HG03095 (cell line): ENCODE measurements around the gene TTC39C.

Experiments used
- ATAC-seq: cut with Tn5 transposase; IDR thresholded peaks from one replicate; pipeline ENCODE4 v1.9.1; 2021; ENCODE audit warnings: moderate library complexity; ENCODE audit not compliant: unreplicated experiment

TTC39C gene

DNA sequence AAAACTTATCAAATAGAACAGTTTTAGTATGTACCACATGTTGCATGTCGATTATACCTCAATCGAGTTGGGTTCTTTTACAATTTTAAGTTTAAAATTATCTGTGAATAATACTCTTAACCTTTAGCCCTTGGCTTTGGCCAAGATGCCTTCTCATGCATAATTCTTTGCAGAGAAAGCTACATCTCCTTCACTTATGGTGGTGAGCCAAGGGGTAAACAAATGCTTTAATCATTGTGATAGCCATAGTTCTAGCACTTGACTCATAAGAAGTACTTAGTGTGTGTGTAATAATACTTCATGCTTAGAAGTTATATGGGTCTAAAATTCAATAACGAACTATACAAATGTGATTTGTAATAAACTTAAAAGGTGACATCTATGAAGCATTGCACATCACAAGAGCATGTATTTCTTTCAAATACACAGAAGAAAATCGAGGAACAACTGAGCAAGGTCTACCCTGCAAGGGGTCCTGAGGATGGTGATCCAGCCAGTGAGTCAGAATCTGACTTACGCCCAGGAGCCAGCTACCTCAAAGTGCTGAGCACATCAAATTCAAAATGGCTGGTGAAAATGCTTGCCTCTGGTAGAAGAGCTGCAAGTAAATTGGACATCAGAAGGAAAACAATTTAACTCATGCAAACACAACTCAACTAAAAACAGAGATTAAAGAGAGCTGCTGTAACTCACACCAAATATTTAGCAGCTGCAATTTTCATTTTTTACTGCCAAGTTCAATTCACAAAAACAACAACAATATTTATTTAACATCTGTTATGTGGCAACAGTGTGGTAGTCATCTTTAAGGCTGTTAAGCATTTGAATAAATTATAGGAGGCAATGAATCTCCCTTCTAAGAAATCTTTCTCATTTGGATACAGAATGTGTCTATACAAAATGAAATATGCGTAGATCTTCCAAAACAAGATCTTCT, 23.8 kb upstream of the TTC39C start:
- no peak for ATAC-seq

DNA sequence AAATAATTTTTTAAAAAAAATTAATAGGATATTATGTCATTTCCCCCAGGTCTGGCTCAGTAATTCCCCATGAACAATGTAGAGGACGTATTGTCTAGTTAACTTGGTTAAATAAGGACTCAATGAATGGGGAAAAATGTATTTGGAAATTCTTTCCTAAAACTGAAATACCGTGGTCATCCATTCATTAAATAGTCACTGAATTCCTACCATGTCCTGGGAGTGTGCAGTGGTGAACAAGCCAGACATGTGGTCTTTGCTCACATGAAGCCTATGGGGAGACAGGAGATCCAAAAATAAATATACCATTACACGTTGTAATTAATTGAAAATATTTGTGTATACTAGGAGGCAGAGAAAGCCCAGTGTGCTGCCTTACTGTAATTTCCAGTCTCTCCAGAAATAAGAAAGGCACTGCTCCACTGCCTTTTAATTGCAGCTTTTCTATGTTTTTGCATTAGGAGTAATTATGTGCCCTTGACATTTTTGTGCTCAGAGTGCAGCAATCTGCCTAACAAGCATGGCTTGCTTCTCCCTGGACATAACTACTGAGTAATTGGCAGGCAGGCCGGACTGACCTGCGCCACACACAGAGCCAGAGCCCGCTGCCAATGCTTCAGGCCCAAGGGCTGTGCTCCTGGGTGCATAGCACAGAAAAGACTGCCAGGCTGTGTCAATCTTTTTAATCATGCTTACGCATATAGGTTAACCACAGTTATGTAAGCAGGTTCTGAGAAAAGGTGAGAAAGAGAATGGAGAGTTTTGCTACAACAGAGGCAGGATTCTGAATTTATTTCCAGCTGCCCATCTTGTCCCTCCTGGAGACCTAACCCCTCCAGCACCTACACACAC, 22.2 kb upstream of the TTC39C start:
- ATAC-seq, result no peak

DNA sequence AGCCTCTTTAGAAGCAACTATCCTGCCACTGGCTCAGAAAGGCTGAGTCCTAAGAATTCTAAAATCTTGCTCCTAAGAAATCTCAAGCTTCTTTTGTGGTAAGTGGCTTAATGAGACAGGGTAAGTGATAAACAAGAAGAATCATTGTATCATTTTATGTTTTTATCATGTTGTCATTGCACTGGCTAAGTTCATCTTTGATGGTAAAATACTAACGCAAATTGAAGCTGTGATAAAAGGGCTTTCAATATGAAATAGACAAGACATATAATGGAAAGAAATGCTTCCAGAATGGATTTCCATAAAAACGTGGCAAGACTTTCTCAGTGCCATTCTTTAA, 21.6 kb upstream of the TTC39C start:
- ATAC-seq, result no peak

DNA sequence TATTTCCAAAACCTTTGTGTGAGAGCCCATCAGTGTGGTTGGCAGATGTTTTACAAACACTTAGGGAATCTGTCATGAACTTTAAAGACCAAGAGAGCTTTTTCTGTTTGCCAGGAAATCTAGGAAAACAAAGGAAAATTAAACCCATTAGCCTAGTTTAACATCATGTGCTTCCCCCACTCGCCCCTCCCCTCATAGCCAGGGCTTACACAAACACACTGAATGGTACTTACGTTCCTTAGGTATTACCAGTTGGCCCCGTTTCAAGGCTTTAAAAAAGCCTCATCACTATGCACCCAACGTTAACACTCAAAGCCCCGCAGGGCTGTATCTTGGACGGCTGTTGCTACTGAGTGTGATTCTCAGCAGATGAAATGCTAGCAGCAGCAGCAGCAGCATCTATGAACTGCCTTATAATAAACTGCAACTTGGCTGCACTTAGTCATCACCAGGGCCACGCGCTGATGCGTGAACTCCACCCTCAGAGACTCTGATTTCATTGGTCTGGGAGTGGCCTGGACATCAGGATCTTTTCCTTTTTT, 20.1 kb upstream of the TTC39C start:
- no peak for ATAC-seq

- no peak for ATAC-seq
Measured at GRCh38 chr18:23995180-23995579, 19.4 kb upstream of the TTC39C start.

DNA sequence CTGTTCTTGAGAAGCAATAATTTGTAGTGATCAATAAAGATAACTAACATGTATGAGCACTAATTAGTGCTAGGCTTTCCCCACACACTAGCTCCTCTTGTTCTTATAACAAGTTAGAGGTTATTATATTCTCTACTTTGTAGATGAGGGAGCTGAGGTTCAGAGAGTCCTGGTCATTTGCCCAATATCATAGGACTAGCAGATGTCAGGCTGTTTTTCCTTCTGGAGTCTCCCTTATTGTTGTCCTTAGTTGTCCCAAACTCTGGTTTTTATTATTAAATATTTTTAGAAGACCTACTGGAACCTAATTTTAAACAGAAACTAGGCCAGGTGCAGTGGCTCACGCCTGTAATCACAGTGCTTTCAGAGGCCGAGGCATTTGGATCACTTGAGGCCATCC, 16.5 kb upstream of the TTC39C start:
- no peak for ATAC-seq

DNA sequence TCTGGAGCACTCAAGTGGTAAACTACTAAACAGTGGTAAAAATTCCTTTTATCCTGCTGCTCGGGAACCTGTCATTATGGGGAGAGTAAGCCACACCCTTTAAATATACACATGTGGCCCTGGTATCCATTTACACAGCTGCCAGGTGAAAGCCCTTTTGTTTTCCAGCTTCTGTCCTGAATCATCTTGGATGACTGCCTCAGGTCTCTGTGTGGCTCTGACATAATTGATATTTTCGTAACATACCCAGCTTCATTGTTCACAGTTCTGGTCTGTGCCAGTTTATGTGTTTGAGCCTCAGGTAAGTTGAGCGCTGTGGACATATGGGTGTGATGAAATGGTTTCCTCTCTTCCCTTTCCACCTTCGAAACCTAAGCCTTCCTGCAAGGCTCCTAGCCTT, 15.7 kb upstream of the TTC39C start:
- no peak for ATAC-seq

- ATAC-seq, result no peak
Measured at GRCh38 chr18:24000613-24001490, 13.7 kb upstream of the TTC39C start.

DNA sequence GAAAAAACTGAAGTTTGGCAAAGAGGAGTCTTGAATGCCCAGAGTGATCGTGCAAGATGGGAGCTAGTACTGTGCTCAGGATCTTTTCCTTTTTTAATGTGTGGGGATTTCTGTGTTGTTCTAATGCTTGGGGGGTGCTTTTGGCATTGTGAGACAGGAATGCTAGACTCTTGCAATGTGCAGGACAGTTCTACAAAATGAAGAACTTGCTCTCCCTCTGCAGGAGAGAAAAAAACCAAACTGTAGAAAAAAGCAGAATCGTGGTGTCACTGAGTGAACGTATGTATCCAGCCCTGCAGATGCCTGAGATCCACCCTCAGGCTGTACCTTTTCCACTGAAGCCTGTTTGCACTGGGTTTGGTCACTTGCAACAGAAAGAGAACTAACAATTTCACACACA, 12.1 kb upstream of the TTC39C start:
- ATAC-seq, result no peak

DNA sequence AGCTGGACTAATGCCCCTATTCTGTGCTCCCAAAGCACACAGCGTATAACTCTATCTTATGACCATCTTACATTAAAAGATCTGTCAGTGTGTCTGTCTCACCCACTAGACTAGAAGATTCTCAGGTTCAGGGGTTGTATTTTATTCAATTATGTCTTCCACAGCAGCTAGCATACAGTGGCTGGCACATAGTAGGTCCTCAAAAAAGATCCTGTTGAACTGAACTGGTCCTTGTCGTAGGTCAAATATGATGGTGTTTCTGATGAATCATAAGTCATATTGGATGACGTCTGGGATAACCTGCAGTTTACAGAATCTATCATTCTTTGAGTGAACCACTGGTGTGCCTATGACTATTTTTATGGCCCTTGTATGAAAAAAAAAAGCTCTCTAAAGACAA, 11.3 kb upstream of the TTC39C start:
- ATAC-seq, result no peak

- ATAC-seq, result no peak
Measured at GRCh38 chr18:24003903-24004640, 10.5 kb upstream of the TTC39C start.

DNA sequence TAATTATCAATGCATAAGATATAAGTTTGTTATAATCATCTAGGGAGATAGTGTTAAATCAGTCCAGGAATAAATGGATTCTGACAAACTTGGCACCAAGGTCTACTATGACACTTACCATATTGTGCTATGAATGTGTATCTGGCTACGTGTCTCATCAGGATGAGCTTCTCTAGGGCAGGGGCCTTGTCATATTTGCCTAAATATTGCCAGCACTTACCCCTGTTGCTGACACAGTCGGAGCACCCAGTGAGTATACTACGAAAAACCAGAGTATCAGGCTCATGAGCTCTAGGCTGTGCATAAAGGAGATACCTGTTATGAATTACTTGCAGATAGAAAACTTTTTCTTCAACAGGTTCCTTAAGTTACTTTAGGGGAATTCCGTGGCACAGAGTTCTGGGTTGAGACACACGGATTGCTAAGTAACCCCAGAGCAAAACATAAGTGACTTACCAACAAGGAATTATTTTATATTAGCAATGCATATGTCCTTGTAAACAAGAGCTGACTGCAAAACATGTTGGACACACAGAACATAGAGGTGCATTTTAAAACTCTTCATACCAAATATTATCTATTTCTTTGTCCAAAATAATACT, 7.7 kb upstream of the TTC39C start:
- no peak for ATAC-seq

GRCh38 chr18:24009246-24009645, 5.3 kb upstream of the TTC39C start:
- no peak for ATAC-seq

DNA sequence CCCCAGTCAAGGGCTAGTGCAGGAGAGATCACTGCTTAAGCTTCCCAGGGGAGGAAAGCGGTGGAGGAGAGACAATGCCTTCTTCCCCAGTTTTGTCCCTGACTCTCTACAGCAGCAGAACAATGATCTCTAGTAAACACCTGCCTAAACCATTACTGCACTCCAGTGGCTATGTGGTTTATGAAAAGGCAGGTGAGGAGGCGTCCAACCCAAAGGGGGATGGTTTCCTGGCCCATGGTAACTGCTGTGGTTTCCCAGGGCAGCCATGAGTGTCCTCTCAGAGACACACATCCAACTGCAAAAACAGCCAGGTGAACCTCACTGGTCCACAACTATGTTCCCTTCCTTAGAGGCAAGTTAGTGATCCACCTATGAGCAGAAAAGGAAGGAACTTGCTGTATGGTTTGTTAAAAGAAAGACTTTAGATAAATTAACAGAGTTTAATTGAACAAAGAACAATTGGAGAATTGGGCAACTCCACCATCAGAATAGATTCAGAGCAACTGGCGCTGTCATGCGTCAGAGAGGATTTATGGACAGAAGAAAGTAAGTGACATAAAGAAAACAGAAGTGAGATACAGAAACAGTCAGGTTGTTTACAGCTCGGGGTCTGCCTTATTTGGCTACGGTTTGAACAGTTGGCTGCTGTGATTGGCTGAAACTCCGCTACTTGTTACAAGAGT, 4.8 kb upstream of the TTC39C start:
- peak; percentile 51 for ATAC-seq

DNA sequence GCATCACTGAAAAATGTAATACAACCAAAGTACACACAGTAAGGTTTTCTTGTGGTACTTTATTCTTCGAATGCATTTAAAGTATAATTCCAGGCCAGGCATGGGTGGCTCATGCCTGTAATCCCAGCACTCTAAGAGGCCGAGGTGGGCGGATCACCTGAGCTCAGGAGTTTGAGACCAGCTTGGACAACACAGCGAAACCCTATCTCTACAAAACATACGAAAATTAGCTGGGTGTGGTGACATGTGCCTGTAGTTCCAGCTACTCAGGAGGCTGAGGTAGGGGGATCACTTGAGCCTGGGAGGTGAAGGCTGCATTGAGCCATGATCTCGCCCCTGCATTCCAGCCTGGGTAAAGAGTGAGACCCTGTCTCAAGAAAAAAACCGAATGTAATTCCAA, 3.9 kb upstream of the TTC39C start:
- no peak for ATAC-seq

DNA sequence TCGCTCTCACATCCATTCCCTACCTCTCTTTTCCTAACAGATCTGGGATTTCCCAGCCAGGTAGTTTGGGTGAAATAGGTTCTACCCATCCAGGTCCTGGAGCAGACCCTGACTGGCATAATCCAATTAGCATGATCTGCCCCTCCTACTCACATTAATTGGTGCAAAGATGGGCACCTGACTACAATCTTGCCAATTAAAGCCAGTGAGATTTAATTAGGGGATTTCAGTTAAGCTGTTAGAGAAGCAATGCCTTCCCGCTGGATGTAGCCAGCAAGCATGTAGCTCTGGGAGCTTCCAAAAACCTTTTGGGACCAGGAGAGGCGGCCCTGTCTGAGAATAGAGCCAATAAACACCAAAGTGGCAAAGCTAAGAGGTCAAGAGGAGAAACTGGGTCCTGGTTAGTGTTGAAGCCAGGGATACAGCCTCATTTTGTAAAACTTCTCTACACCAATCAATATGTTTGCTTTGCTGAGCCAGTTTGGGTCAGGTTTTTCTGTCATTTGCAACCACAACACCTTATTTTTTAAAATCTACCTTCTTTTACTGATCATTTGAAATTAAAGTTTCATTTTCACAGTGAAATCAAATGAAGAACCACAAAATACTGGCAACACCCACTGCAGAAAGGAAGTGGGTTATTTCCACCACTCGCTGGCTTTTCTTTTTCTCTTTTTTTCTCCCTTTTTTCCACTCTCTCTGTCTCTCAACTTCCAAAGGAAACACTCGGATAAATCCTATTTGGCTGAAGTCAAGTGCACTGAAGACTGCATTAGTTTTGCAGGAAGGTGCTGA, 3.2 kb upstream of the TTC39C start:
- no peak for ATAC-seq

DNA sequence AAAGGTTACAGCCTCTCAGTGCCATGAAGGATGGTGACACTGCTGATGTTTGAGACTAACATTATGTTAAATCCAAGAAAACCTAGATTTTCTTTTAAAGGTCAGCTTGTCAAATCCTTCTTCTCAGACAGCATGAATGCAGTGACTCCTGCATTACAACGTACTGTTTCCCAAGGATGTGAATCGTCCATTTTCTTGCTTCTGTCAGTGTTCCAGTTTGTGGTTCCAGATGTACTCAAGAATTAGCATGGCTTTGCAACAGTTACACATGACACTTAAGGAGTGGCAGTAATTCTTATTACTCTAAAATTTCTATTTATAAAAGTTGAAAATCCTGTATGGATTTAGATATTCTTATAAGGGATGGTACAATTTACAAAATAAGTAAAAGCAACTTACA, 1.5 kb upstream of the TTC39C start:
- ATAC-seq, result no peak

- ATAC-seq, result no peak
Measured at GRCh38 chr18:24014986-24015638, 558 bp downstream of the TTC39C start.
